ENCODE data around the gene RPS14.
A peak's percentile ranks its signal among the peaks of the same experiment; 100 is the strongest.

Gene RPS14

DNA sequence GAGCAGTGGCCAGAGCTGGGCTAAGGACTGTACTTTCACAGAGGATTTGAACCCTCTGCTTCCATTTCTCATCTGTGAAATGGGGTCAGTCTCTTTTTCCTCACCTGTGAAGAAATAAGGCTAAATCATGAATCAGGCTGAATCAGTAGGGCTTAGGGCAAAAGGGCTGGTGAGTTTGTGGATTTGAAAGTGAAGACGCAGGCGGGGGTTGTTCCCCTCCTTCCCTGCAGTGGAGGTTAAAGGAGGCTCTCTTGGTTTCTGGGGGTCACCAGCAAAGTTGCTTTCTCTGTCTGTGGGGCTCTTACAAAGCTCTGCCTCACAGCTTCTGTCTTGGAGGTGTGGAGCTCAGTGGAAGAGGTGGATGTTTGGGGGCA is 40.7 kb upstream of the RPS14 start:
- H3K4me1 ChIP-seq: peaks cover 57% of the 10 kb centered on the region

DNA sequence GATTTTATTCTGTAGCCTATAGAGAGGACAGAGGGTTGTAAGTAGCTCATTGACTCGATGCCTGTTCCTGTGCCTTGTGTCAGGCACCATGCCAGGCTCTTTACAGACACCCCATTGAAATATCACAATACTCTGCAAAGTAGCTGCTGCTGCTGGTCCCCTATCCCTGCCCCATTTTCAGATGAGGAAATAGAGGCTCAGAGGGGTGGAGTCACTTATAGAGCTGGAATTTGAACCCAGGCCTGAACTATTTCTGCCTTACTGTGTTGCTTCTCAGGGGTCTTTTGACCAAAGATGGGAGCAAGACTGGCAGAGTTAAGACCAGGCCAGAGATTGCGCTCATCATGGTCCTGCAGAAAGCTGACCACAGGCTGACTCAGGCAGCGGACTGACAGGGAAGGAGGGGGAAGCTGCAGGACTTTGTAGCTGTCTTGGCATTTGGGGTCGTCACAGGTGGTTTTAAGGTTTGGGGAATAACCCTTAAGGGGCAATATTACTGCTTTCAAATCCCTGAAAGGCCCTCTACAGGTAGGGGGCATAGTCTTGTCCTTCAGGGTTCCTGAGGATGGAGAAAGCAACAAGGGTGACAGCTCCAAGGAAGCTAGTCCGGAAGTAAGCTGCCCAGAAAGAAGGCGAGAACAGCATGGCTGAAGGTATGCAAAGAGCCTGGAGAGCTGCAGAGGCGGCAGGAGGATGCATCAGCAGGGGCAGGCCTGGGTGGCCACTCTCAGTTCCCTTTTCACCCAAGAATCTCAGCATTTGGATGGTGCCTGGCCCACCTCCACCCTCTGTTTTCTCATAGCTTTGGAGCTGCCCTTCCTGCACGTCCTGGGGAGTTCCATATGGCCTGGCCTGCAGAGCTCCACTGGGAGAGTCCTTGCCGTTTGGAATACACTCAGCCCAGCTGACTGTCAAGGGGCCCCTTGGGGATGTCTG is 40.1 kb upstream of the RPS14 start:
- Histone ChIP-seq H3K9me3 (no peaks in the 10 kb centered on the region), H3K4me2 (peak overlapping the region; percentile 86), H4K20me1 (peaks cover 76% of the 10 kb centered on the region), H3K27ac (no peak overlapping the region), H3K27me3 (no peaks in the 10 kb centered on the region), H3K4me3 (no peak overlapping the region), H3K36me3 (peaks cover 26% of the 10 kb centered on the region), H3K4me1 (peaks cover 59% of the 10 kb centered on the region), H3K9ac (no peak overlapping the region)
- TF ChIP-seq Cebpa-rat (IDR thresholded peaks at IDR 0.05): no peak

More for the DNA sequence above, 40.7 kb upstream of the RPS14 start:
- Histone ChIP-seq H3K9me3 (no peaks in the 10 kb centered on the region), H3K4me2 (peak overlapping the region; percentile 86), H3K4me3 (no peak overlapping the region), H3K9ac (no peak overlapping the region), H3K36me3 (peaks cover 26% of the 10 kb centered on the region), H3K27me3 (no peaks in the 10 kb centered on the region), H4K20me1 (peaks cover 79% of the 10 kb centered on the region), H3K27ac (0 out of 2 replicates have a peak overlapping the region, but pooled peaks have one; percentile 7)
- TF ChIP-seq Cebpa-rat (IDR thresholded peaks at IDR 0.05): no peak

DNA sequence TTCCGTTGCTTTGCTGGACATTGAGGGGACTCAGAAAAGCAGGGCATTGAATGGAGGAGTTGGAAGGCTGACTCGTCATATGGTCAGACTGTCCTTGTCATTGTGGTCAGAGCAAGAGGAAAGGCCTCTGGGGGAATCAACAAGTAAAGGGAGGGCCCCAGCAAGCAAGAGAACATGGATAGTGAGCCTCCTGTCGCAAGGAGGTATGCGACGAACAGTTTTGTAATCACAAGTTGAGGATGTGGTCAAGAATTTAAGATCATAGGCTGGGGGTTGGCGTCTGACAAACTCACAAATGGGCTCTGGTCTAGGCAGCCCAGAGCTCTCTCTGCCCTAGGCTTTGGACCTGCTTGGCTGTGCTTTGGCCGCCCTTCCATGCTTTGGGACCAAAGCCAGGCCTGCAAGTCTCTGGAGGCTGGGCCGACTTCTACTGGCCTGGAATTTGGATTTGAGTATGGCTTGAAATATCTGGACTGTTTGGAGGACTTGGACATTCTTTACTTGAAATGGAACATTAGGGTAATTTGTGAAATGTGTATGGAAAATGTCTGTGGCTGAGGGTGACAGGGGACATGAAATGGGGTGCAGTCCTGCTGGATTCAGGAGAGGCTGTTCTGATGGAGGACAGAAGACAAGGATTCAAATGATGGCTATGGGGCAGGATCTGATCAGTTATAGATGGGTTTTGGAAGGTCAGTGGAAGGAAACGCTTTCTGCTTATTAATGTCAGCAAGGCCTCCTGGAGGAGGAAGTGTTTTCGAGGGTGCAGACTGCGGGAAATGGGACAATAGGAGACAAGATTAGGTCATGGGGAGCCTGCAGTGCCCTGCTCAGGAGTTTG is 39.2 kb upstream of the RPS14 start:
- peak overlapping the region; percentile 86 for H3K4me2 ChIP-seq
- peaks cover 59% of the 10 kb centered on the region for H3K4me1 ChIP-seq
- TF ChIP-seq Cebpa-rat (IDR thresholded peaks at IDR 0.05): no peak
- peaks cover 69% of the 10 kb centered on the region for H4K20me1 ChIP-seq
- no peak overlapping the region for H3K4me3 ChIP-seq
- no peak overlapping the region for H3K27ac ChIP-seq
- H3K36me3 ChIP-seq: peaks cover 19% of the 10 kb centered on the region
- H3K27me3 ChIP-seq: no peaks in the 10 kb centered on the region
- no peak overlapping the region for H3K9ac ChIP-seq
- no peaks in the 10 kb centered on the region for H3K9me3 ChIP-seq

DNA sequence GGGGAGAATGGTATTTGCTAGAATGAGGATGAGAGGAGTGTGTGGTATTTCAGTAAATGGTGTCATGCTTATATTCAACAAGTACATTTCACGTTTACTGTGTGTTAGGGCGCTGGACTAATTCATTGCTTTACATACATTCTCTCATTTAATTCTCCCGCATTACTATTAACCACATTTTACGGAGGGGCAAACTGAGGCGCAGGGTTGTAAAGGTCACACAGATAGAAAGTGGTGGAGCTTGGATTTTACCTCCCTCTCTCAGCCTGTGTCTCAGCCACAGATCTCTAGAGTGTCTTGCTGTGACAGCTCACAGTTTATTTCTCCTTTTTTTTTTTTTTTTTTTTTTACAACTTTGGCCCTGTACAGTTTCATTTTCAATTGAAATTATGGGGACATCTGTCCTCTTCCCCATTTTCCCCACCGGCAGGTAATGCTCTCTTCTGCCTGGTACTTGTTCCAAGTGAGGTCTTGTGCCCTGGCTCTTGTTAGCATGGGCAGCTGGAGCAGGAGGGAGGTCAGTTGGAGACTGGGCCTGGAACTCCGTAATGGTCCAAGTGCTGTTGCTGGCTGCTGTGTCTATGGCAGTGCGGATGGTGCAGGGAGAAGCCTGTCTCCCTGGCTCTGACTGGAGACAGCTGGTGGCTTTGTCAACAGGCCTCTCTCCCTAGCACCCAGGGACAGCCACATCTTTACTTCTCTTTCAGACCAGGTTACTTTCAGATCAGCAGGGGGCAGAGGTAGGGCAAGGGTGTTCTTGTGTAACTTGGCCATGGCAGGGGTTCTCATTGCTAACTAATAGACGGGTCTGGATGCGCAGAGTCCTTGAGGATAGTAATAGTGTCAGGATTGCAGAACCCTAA is 37.9 kb upstream of the RPS14 start:
- TF ChIP-seq Cebpa-rat (IDR thresholded peaks at IDR 0.05): no peak
- H4K20me1 ChIP-seq: peaks cover 57% of the 10 kb centered on the region
- H3K4me1 ChIP-seq: peaks cover 59% of the 10 kb centered on the region

DNA sequence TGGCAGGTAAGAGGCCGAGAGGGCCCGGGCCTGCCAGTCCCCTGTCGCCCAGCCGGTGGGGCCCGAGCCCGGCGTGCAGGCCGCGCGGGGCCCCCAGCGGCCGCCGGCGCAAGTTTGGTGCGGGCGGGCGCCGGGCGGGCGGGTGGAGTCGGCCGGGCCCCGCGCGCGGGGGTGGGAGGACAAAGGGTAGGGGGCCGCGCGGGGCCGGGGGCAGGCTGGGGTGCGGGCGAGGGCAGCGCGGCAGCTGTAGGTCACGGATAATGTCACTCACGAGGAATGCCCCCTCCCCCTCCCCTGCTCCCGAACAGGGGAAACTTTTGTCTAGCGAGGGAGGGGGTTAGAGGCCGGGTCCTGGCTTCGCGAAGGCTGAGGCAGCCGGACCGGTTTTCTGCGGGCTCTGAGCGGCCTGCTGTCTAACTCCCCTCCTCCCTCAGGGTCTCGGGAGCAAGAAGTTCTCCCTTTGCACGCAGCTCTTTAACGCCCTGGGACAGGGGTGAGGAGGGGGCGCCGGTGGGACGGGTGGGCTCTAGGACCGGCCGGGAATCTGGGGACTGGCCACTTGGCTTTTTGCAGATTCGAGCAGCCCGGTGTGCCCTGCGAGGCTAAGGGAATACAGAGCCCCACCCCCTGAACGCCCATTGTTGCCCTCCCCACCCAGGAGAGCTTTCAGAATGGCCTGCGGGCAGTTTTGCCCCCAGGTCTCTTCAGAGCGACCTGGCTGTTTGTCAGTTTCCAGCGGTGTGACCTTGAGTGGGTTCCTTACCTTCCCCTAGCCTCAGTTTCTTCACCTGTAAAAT is 37.1 kb upstream of the RPS14 start:
- Histone ChIP-seq H3K27ac (peak overlapping the region; percentile 92), H3K4me1 (peaks cover 53% of the 10 kb centered on the region), H3K9me3 (no peaks in the 10 kb centered on the region), H3K4me2 (peak overlapping the region; percentile 86), H3K4me3 (peak overlapping the region; percentile 86), H3K36me3 (peaks cover 8% of the 10 kb centered on the region), H4K20me1 (peaks cover 48% of the 10 kb centered on the region), H3K27me3 (no peaks in the 10 kb centered on the region), H3K9ac (peak overlapping the region; percentile 95)
- TF ChIP-seq Cebpa-rat (IDR thresholded peaks at IDR 0.05): no peak

More for the DNA sequence above, 37.9 kb upstream of the RPS14 start:
- H3K27ac ChIP-seq: no peak overlapping the region
- peak overlapping the region; percentile 95 for H3K9ac ChIP-seq
- peaks cover 14% of the 10 kb centered on the region for H3K36me3 ChIP-seq
- no peaks in the 10 kb centered on the region for H3K9me3 ChIP-seq
- H3K27me3 ChIP-seq: no peaks in the 10 kb centered on the region
- H3K4me2 ChIP-seq: peak overlapping the region; percentile 86
- H3K4me3 ChIP-seq: peak overlapping the region; percentile 86

DNA sequence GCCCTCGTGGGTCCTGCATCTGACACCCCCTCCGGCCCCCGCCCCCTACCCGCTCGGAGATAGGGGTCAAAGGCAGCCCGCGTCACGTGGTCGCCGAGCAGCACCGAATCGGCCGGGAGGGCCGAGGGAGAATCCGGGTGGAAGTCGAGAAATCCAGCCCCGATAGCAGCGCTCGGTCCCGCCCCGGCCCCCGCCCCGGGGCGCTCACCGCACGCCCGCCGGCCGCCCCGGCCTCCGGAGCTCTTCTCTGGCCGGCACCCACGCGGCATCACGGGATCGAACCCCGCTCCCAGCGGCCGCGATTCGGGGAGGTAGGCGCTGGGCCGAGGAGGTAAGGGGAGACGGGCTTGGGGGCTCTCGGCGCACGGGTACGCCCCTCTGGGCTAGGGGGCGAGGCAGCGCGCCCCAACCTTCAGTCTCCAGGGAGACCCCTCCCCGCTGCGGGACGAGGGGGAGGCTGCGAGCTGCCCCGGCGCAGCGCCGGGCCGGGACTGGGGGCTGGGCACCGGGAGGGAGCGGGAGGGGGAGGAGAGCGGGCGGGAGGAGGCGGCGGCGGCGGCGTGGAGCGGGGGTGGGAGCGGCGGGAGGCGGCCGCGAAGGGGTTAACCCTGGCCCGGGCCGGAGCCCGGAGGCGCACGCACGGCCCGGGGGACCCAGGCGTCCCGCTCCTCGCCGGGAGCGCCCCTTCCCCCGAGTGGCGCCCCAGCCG is 36.3 kb upstream of the RPS14 start:
- H3K27ac ChIP-seq: peak overlapping the region; percentile 92
- H3K9ac ChIP-seq: peak overlapping the region; percentile 95
- no peaks in the 10 kb centered on the region for H3K27me3 ChIP-seq
- peaks cover 45% of the 10 kb centered on the region for H3K4me1 ChIP-seq
- H4K20me1 ChIP-seq: peaks cover 41% of the 10 kb centered on the region
- peak overlapping the region; percentile 86 for H3K4me2 ChIP-seq
- TF ChIP-seq Cebpa-rat (IDR thresholded peaks at IDR 0.05): no peak
- 0 out of 2 replicates have a peak, but pooled peaks cover 6% of the 10 kb centered on the region for H3K36me3 ChIP-seq
- H3K4me3 ChIP-seq: peak overlapping the region; percentile 86
- no peaks in the 10 kb centered on the region for H3K9me3 ChIP-seq

DNA sequence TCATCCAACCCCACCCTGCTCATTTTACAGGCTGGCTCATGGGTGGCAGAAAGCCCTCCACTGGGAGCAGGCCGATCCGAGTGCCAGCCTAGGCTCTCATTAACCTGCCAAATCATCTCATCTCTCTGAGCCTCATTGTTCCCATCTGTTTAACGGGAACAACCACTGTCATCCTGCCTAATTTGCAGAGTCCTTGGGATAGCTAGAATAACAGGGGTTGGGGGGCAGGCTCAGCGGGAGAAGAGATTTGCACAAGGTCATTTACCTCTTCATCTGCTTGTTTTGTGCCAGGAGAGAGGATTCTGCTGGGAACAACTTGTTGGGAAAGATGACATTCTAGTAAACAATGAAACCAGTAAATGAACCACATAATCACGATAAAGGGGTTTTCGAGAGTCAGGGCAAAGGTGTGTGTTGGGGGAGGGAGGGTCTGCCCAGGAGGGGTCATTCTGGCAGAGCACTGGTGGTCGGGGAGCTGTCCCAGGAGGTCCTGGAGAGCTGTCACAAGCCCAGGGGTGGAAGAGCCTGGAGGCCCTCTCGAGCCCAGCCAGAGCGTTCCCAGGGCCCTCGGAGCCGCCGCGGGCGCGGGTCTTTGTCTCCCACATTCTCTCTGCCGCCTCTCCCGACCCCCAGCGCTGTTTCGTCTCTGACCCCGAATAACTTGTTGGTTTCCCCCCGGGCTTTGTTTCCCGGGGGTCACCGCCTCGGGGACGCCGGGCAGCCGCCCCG is 35.6 kb upstream of the RPS14 start:
- Histone ChIP-seq H3K9ac (peak overlapping the region; percentile 95), H3K9me3 (no peaks in the 10 kb centered on the region), H3K27me3 (no peaks in the 10 kb centered on the region), H3K4me3 (peak overlapping the region; percentile 86), H3K4me2 (peak overlapping the region; percentile 86), H3K4me1 (peaks cover 38% of the 10 kb centered on the region), H3K36me3 (0 out of 2 replicates have a peak, but pooled peaks cover 2% of the 10 kb centered on the region), H3K27ac (peak overlapping the region; percentile 92), H4K20me1 (peaks cover 34% of the 10 kb centered on the region)
- no peak for TF ChIP-seq Cebpa-rat (IDR thresholded peaks at IDR 0.05)
